GM19328 (cell line): Measurements from ENCODE around the gene DENND5B.
A peak's percentile ranks its signal among the peaks of the same experiment; 100 is the strongest.
"Not testable (repeated sequence)": the region's sequence is repeated elsewhere in the genome, so short reads cannot be mapped to it uniquely, and the experiment has no call there.

Experiments
- ATAC-seq: cut with Tn5 transposase; IDR thresholded peaks from one replicate; pipeline ENCODE4 v1.9.1; 2021; ENCODE audit warnings: mild to moderate bottlenecking, moderate library complexity; ENCODE audit not compliant: unreplicated experiment

The DENND5B gene

DNA sequence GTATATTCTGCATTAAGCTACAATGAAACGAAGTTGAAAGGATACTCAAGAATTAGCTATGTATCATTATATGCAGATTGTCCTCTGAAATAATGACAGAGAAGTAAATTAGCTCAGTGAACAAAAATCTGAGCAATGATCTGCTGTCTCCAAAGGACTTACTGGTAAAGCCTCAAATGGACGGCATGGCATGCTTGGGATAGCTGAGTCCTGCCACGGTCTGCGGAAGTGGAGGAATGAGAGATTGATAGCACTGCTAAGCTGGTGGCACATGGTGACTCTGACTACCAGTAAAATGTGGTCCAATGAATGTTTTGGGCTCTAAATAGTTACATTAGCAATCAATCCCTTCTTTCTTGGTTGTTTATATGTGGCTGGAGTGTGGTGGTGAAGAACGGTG, 3.7 kb upstream of the DENND5B start:
- no peak for ATAC-seq

DNA sequence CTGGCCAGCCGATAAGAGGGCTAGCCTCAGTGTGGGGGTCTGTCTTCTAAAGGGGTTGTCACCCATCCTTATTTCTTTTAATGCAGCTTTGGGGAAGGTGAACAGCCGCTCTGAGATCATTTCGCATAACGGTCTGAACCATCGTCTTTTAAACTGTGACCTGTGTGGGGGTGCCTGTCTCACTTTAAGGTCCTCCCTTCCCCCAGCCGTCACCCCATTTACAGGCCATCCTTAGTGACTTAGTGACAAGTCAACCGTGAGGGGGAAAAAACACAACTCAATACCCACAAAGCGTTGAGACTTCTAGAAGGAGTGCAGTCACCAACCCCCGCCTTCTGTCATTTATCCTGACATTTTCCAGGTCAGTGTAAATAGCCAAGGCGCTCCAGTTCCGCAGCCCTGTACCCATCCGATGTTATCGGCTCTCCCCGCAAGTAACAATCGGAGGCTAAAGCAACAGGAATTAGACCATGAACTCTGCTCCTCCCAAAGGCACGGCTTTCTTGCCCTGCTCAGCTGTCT, 505 bp upstream of the DENND5B start:
- peak; percentile 30 for ATAC-seq

DNA sequence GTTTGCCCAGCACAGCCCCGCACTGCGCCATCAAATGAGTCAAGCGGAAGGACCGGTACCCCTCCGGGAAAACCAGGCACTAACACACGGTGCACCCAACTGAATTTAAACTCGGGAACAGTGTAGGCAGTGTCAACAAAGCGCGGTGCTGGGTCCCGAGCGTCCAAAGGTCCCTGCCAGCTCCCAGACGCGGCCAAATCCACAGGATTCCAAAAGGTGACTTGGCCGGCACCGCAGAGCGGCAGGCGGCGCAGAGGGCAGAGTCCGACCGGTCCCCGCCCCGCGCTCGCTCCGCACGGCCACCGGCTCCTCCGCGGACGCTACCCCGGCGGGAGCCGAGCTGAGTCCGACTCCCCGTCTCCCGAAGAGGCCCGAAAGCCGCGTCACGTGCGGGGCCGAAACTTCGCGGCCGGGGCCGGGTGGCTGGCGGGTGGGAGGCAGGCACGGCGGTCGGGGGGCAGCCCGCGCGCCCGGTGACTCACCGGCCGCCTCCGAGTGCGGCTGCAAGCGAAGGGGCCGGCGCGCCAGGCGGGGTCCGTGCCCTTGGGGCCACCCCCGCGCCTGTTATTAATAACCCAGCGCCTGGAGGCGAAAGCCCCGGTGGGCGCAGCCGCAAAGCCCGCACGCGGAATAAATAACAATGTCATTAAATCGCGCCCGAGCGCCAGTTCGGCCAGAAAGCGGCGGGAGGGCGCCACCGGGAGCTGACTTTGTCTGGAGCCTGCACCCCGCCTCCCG, 863 bp downstream of the DENND5B start:
- peak; percentile 27 for ATAC-seq

DNA sequence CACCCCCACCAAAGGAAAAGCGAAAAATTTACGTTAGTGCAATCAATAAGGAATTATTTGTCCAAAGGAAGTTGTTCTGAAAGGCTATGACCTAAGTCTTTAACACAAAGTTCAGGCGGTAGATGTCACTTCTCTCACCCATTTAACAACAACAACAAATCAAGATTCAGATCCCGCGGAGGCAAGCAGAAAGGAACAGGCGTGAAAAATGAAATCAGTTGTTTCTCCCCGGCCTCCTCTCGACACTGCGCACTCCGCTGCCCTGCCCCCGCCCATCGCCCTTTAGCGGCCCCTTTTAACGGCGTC, 1.4 kb downstream of the DENND5B start:
- peak; percentile 30 for ATAC-seq

DNA sequence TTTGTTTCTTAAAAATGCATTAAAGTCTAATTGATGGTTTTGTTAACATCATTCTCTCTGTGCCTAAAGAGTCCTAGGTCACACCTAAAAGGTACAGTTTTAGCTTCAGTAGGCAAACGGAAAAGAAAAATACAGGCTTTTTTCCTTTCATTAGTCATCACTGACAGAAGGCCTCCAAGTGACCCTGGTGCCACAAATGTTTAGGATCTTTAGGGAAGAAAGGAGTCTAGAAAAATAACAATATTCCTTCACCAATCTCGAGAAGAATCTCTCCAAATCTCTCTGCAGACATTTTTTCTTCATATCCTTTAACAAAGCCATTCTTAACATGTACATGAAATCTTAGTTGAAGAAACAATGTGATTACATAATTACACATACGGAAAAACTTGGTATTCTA, 2.0 kb downstream of the DENND5B start:
- ATAC-seq = no peak

- ATAC-seq = no peak
These were observed 4.2 kb downstream of the DENND5B start for GRCh38 chr12:31586728-31587127.

DNA sequence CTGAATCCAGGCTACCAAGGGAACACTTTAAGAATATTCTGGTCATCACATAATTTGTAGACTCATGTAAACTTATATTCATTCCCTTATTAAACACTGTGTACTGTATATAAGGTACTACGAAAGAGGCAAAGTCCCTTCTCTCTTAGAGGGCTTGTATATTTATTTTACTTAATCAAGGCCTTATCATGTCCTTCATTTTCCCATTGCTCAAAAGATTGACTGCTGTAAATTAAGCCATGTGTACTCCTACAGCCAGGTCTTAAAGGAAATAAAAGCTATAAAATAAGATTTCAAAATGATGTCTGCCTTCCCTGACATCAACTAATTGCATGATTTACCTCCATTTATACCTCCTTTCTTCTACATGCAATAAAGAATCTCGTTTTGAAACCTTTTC, 5.0 kb downstream of the DENND5B start:
- no peak for ATAC-seq

- ATAC-seq = no peak
These were observed 5.7 kb downstream of the DENND5B start for GRCh38 chr12:31585271-31585670.

DNA sequence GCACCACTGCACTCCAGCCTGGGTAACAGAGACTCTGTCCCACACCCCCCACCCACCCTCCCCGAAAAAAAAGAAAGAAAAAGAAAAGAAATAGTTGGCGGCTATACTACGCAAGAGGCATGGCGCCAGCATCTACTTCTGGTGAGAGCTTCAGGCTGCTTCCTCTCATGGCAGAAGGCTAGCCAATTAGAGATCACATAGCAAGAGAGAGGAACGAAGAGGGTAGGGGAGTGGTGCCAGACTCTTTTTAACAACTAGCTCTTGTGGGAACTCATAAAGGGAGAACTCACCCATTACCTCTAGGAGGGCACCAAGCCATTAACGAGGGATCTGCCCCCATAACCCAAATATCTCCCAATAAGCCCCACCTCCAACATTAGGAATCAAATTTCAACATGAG, 6.2 kb downstream of the DENND5B start:
- ATAC-seq = no peak

DNA sequence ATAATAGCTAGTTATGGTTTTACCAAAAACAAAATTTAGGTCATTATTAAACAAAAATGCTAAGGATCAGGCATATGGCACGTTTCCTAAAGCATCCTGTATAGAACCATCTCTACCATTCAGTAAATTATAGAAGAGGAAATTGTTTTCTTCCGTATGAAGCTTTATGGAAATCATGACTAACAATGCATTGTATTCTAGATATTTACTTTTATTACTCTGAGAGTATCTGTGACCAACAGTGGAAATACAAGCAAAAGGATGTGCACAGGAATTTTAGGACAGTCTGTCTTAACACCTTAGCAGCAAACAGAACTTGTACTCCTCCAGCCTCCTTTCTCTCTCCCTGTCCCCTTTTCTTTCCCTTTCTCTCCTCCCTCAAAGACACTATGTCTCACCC, 7.1 kb downstream of the DENND5B start:
- no peak for ATAC-seq

- no peak for ATAC-seq
These were observed 8.8 kb downstream of the DENND5B start for GRCh38 chr12:31582155-31582554.

- ATAC-seq = no peak
These were observed 12.3 kb downstream of the DENND5B start for GRCh38 chr12:31578632-31579031.

DNA sequence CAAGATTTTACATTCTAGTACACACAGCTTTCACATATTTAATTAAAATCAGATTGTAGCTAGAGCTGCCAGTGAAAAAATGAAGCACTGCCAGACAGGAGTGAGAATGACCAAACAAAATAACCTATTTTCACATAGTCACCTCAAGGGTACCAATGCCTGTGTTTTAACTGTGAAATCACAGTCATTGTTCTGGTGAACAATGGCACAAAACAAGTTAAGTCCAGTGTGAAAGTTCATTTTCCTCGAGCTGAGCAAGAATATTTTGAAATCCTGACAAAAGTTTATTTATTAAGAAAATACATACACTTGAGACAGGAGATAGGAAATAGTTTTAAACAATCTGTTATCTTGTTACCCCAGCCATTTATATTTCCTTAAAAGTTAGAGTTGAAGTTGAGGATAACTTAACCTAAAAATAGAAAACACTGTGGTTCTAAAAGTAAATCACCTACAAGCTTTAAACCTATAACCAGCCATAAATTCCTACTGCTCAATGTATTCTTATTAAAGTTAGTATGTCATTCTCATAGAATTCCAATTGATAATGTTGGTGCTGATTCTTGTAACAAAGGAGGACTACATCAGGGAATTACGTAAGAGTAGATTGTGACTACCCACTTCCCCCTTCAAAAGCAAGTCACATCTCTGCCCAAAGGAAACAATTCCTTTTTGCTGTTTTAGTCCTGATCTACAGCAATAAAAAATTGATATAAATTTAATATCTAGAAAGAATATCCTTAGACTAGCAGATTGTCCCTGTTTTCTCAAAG, 15.9 kb downstream of the DENND5B start:
- ATAC-seq = no peak

DNA sequence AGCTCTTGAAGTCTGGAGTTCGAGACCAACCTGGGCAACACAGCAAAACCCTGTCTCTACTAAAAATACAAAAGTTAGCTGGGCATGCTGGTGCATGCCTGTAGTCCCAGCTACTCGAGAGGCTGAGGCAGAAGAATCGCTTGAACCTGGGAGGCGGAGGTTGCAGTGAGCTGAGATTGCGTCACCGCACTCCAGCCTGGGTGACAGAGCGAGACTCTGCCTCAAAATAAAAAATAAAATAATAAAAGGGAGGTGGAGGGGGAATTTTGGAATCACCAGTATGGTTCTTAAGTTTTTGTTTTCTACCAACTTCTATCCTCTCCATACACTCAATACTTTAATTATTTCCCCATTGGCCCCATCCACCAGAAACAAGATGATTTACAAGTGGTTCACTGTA, 16.6 kb downstream of the DENND5B start:
- ATAC-seq = not testable (repeated sequence)

GRCh38 chr12:31572900-31573600, 17.9 kb downstream of the DENND5B start:
- ATAC-seq = no peak

DNA sequence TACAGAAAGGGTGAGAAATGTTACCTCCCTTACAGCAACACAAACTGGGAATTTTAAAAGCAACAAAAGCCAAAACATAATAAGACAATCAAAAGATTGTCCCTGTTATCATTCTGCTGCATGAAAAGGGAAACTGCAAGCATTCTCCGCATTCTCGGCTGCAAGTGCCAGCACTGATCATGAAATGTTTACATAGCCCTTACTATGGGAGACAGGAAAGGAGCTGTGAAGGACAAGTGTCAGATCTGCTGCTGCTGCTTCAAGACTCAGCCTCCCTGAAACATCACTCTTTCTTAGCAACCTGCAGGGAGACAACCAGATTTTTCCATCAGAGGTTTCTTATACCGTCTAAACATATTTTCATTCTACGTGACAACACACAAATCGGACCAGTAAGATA, 20.1 kb downstream of the DENND5B start:
- no peak for ATAC-seq

DNA sequence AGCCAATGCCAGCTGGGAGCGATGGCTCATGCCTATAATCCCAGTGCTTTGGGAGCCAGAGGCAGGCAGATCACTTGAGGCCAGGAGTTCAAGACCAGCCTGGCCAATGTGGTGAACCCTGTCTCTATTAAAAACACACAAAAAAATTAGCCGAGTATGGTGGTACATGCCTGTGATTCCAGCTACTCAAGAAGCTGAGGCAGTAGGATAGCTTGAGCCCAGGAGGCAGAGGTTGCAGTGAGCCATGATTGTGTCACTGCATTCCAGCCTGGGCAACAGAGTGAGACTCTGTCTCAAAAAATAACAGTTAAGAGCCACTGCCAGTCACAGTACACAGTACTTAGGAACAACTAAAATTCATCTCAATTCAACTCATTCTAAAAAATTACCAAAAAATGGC, 21.4 kb downstream of the DENND5B start:
- not testable (repeated sequence) for ATAC-seq

GRCh38 chr12:31568498-31568897, 22.4 kb downstream of the DENND5B start:
- ATAC-seq = no peak

GRCh38 chr12:31567029-31567428, 23.9 kb downstream of the DENND5B start:
- ATAC-seq = no peak

DNA sequence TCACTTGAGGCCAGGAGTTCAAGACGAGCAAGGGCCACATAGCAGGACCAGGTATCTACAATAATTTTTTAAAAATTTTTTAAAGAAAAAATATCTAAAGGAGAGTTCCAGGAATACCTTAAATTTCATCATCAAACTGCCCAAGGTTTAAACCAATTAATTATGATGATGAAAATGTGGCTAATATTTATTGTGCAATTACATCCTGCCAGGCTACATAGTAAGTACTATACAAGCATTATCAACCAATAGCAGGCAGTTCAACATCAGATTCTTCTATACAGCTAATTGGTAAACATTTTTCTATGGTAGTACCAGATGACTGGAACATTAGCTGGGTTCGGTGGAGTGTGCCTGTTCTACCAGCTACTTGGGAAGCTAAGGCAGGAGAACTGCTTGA, 24.4 kb downstream of the DENND5B start:
- no peak for ATAC-seq

DNA sequence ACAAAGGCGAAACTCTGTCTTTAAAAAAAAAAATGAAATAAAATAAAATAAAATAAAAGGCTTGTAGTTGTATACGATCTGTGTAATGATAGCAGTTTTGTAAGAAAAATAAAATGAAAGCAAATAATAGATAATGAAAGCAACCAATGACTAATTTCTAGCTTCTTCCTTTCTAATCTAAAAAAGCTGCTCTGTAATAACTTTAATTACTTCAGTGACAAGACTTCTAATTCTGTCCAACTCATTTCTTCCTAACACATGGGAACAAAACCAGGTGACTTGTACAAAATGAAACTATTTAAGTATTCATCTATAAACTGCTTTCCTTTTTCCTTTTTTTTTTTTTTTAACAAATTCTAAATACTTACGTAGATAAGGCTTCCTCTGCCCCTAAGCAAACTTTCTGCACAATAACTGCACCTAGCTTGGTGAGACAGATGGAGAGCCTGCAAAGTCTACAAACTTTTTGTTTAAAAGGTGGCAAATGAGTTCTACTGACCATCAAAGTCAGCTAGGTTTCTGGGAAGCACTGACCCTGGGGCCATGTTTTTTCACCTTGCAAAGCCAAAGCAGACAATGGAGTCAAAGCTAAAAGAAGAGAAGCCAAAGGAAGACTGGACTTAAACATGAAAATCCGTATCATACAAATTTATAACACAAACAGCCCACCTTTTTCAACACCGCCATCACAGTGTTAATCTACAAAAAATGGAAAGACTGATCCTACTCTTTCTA, 28.2 kb downstream of the DENND5B start:
- ATAC-seq = no peak
